K562 (cell line): ENCODE results near the gene KLF1. TPM values are rescaled to one million over a fixed set of nuclear protein-coding genes. Genes with fewer than 3 reads are reported as not detected.
A peak's percentile ranks its signal among the peaks of the same experiment; 100 is the strongest.

Experiments
- ARID1B ChIP-seq: fragments of 450-650 bp; IDR thresholded peaks from 2 replicates; pipeline ENCODE4 v1.6.1; 2016; ENCODE audit warnings: antibody characterized with exemption, mild to moderate bottlenecking, inconsistent platforms
- BCLAF1 ChIP-seq, 2 experiments: fragments of 450-650 bp in 1 of 2; IDR thresholded peaks; 2 replicates each; pipeline ENCODE4 v1.6.1; 2011 to 2017; ENCODE audit warnings: low read depth in 2 of 2, antibody characterized with exemption in 1 of 2, borderline replicate concordance in 1 of 2, low read length in 1 of 2, mild to moderate bottlenecking in 1 of 2, mixed read lengths in 1 of 2; ENCODE audit not compliant: control insufficient read depth in 1 of 2
- ELF4 ChIP-seq: fragments of 450-650 bp; formaldehyde crosslinking; IDR thresholded peaks from 2 replicates; pipeline ENCODE4 v1.4.0; 2022; ENCODE audit warnings: missing genetic modification characterization
- FOXK2 ChIP-seq, 2 experiments: fragments of 450-650 bp; IDR thresholded peaks in 1 of 2; conservative IDR thresholded peaks in 1 of 2; 2 replicates each; pipeline ENCODE4 v1.6.1; 2016; ENCODE audit warnings: low read depth in 2 of 2, mild to moderate bottlenecking in 1 of 2
- GABPB2 ChIP-seq: fragments of 250-450 bp; sonication (Bioruptor Pico); conservative IDR thresholded peaks from 2 replicates; pipeline ENCODE4 v1.5.1; 2021; ENCODE audit warnings: mild to moderate bottlenecking
- HDAC1 ChIP-seq, 2 experiments: fragments of 450-650 bp; IDR thresholded peaks; 2 replicates each; pipeline ENCODE4 v1.6.1; 2016 to 2017; ENCODE audit warnings: inconsistent platforms in 1 of 2, mild to moderate bottlenecking in 1 of 2, moderate library complexity in 1 of 2
- HLTF ChIP-seq: fragments of 450-650 bp; IDR thresholded peaks from 2 replicates; pipeline ENCODE4 v1.6.1; 2016
- MEF2D ChIP-seq: conservative IDR thresholded peaks from 2 replicates; pipeline ENCODE4 v1.6.1; 2016; ENCODE audit warnings: low read depth, missing genetic modification characterization, missing compliant biosample characterization
- MIER1 ChIP-seq: fragments of 450-650 bp; IDR thresholded peaks from 2 replicates; pipeline ENCODE4 v1.6.1; 2016; ENCODE audit warnings: antibody characterized with exemption, mild to moderate bottlenecking, low read depth
- MTA3 ChIP-seq: fragments of 450-650 bp; formaldehyde crosslinking; IDR thresholded peaks from 2 replicates; pipeline ENCODE4 v1.6.1; 2017; ENCODE audit warnings: mild to moderate bottlenecking, borderline replicate concordance
- NBN ChIP-seq: fragments of 450-650 bp; IDR thresholded peaks from 2 replicates; pipeline ENCODE4 v1.6.1; 2016; ENCODE audit warnings: low read depth, mild to moderate bottlenecking
- PHB2 ChIP-seq: fragments of 450-650 bp; IDR thresholded peaks from 2 replicates; pipeline ENCODE4 v1.6.1; 2017; ENCODE audit warnings: low read depth
- PHF21A ChIP-seq: fragments of 450-650 bp; IDR thresholded peaks from 2 replicates; pipeline ENCODE4 v1.6.1; 2017; ENCODE audit warnings: low read depth, borderline replicate concordance
- POLR2A ChIP-seq: fragments of 450-650 bp; conservative IDR thresholded peaks from 2 replicates; pipeline ENCODE4 v1.6.1; 2016
- RAD51 ChIP-seq: fragments of 450-650 bp; IDR thresholded peaks from 2 replicates; pipeline ENCODE4 v1.7.1; 2016; ENCODE audit warnings: low read depth, mild to moderate bottlenecking, borderline replicate concordance
- RBM25 ChIP-seq: fragments of 200-400 bp; formaldehyde crosslinking; IDR thresholded peaks from 2 replicates; pipeline ENCODE4 v1.6.1; 2018; ENCODE audit warnings: low read length, low read depth, moderate library complexity; ENCODE audit not compliant: severe bottlenecking
- SMAD4 ChIP-seq: fragments of 250-450 bp; sonication (Bioruptor Pico); conservative IDR thresholded peaks from 2 replicates; pipeline ENCODE4 v1.8.0; 2021; ENCODE audit warnings: inconsistent platforms, mild to moderate bottlenecking, moderate library complexity
- SMARCA5 ChIP-seq: fragments of 450-650 bp; IDR thresholded peaks from 2 replicates; pipeline ENCODE4 v1.6.1; 2016
- TRIM24 ChIP-seq, 2 experiments: fragments of 450-650 bp; IDR thresholded peaks; 2 replicates each; pipeline ENCODE4 v1.6.1; 2016
- TRIM25 ChIP-seq: fragments of 450-650 bp; IDR thresholded peaks from 2 replicates; pipeline ENCODE4 v1.7.0; 2016; ENCODE audit warnings: borderline replicate concordance
- TRIM28 ChIP-seq: fragments of 450-650 bp; IDR thresholded peaks from 2 replicates; pipeline ENCODE4 v1.6.1; 2017
- polyA plus RNA-seq, 8 experiments: library from polyadenylated mRNA; depleted of rRNA in 4 of 8; stranded (reverse) in 5 of 8; unstranded in 3 of 8; fragments of >200 nt; fragmentation: Nextera tagmentation in 2 of 8; fragmentation: Illumina TruSeq in 1 of 8; extraction: Ambion mirVana in 2 of 8; extraction: Trizol in 1 of 8; gene quantifications; 2 replicates each; pipeline versions ENCODE4 v1.2.1 to v1.2.3, GENCODE V29; 2011 to 2014; ENCODE audit warnings: inconsistent platforms in 1 of 8, missing spikeins in 1 of 8
- total RNA-seq, 7 experiments: library from RNA; depleted of rRNA in 6 of 7; stranded (reverse); fragments of >200 nt in 6 of 7; fragmentation: Illumina TruSeq in 2 of 7; extraction: Trizol in 2 of 7; gene quantifications; 2 replicates each; pipeline versions ENCODE4 v1.2.1 to v1.2.3, GENCODE V29; 2011 to 2021; ENCODE audit warnings: low replicate concordance in 1 of 7
- TF ChIP-seq, protein P1 (sequence below): fragments of 450-650 bp; formaldehyde crosslinking; IDR thresholded peaks from 2 replicates; pipeline ENCODE4 v1.4.0; 2022; ENCODE audit warnings: missing genetic modification characterization
- TF ChIP-seq, protein P2 (sequence below): fragments of 450-650 bp; IDR thresholded peaks from 2 replicates; pipeline ENCODE4 v1.6.1; 2016; ENCODE audit warnings: antibody characterized with exemption

KLF1 gene
- total and polyA plus RNA-seq, 9 of the 15 experiments (the other 6 are each of a cell fraction or from before 2014, with no cell fraction given): 8.4 to 163 (median 47.3) TPM

DNA sequence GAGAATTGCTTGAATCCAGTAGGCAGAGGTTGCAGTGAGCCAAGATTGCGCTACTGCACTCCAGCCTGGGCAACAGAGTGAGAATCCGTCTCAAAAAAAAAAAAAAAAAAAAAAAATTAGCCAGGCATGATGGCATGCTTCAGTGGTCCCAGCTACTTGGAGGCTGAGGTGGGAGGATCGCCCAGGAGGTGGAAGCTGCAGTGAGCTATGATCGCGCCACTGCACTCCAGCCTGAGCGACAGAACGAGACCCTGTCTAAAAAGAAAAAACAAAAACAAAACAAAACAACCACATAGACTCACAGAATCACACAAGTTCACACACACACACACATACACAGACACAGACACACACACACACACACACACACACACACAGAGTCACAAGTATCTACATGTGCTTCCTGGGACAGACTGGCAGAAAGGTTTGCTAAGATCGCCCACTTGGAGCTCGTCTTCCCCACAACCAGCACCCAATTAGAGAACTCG lies 3.3 kb upstream of the KLF1 start (continued):
- peak in 1 of 2 experiments; percentile 81 for TF ChIP-seq FOXK2 (conservative IDR thresholded peaks at IDR 0.05 in 1 of 2, IDR thresholded peaks at IDR 0.05 in 1 of 2; ENCODE audit: low read depth in 2 of 2)
- TF ChIP-seq SMARCA5: peak; percentile 78; the same call in 1 of the 2 replicates
- 0 out of 2 replicates have a peak, but pooled peaks have one; percentile 27 for TF ChIP-seq SMAD4 (CRISPR knock-in tag)
- TF ChIP-seq, protein P1, sequence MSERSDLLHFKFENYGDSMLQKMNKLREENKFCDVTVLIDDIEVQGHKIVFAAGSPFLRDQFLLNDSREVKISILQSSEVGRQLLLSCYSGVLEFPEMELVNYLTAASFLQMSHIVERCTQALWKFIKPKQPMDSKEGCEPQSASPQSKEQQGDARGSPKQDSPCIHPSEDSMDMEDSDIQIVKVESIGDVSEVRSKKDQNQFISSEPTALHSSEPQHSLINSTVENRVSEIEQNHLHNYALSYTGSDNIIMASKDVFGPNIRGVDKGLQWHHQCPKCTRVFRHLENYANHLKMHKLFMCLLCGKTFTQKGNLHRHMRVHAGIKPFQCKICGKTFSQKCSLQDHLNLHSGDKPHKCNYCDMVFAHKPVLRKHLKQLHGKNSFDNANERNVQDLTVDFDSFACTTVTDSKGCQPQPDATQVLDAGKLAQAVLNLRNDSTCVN (CRISPR knock-in tag): peak; percentile 93
- TF ChIP-seq MEF2D: 0 out of 2 replicates have a peak, but pooled peaks have one; percentile 49
- peak in 1 of 2 experiments; percentile 70; a peak in 1 of 4 replicates for TF ChIP-seq BCLAF1 (IDR thresholded peaks at IDR 0.05; ENCODE audit: borderline replicate concordance in 1 of 2, control insufficient read depth in 1 of 2, low read depth in 2 of 2, low read length in 1 of 2)
- TF ChIP-seq POLR2A: peak; percentile 69
- TF ChIP-seq MTA3: 0 out of 2 replicates have a peak, but pooled peaks have one; percentile 16
- peak; percentile 98 for TF ChIP-seq HLTF
- peak; percentile 35; the same call in 1 of the 2 replicates for TF ChIP-seq TRIM28
- TF ChIP-seq MIER1: 0 out of 2 replicates have a peak, but pooled peaks have one; percentile 57
- peak; percentile 43 to 47; a peak in 2 of 4 replicates for TF ChIP-seq TRIM24 (IDR thresholded peaks at IDR 0.05)
- TF ChIP-seq PHB2: peak; percentile 71; the same call in 1 of the 2 replicates
- TF ChIP-seq RBM25: peak; percentile 49
- TF ChIP-seq, protein P2, sequence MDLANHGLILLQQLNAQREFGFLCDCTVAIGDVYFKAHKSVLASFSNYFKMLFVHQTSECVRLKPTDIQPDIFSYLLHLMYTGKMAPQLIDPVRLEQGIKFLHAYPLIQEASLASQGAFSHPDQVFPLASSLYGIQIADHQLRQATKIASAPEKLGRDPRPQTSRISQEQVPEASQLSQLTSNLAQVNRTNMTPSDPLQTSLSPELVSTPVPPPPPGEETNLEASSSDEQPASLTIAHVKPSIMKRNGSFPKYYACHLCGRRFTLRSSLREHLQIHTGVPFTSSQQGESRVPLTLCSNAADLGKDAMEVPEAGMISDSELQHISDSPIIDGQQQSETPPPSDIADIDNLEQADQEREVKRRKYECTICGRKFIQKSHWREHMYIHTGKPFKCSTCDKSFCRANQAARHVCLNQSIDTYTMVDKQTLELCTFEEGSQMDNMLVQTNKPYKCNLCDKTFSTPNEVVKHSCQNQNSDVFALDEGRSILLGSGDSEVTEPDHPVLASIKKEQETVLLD: peak; percentile 70; the same call in 1 of the 2 replicates
- TF ChIP-seq NBN: peak; percentile 81
- TF ChIP-seq HDAC1 (IDR thresholded peaks at IDR 0.05): peak in 1 of 2 experiments; percentile 98; a peak in 3 of 4 replicates
- TF ChIP-seq TRIM25: peak; percentile 91; the same call in 1 of the 2 replicates
- TF ChIP-seq ARID1B: peak; percentile 68
- peak; percentile 92 for TF ChIP-seq ELF4
- TF ChIP-seq PHF21A: 0 out of 2 replicates have a peak, but pooled peaks have one; percentile 56
- TF ChIP-seq GABPB2 (CRISPR knock-in tag): 0 out of 2 replicates have a peak, but pooled peaks have one; percentile 37
- 0 out of 2 replicates have a peak, but pooled peaks have one; percentile 28 for TF ChIP-seq RAD51
